Stimulated activated memory B cell treated with anti-CD40 and anti-IgM and Interleukin-4, amounts not matched to agents 10 μg/mL and 1 μg/mL and 100 μg/mL, for 72 hours (primary cell): ENCODE results near the gene DAB1.
"Not testable (repeated sequence)": the region's sequence is repeated elsewhere in the genome, so short reads cannot be mapped to it uniquely, and the experiment has no call there.

Experiments used
- ATAC-seq: fragments of 150-1000 bp; cut with Tn5 transposase; 2 replicates; pipeline ENCODE4 v1.10.0; 2021
- H3K27ac Mint-ChIP-seq: one replicate; pipeline ENCODE4 v1.8.0; 2022; ENCODE audit warnings: mild to moderate bottlenecking, mixed read lengths
- H3K27me3 Mint-ChIP-seq: one replicate; pipeline ENCODE4 v1.8.0; 2022; ENCODE audit warnings: mixed read lengths
- H3K36me3 Mint-ChIP-seq: one replicate; pipeline ENCODE4 v1.8.0; 2022; ENCODE audit warnings: mixed read lengths
- H3K4me1 Mint-ChIP-seq: one replicate; pipeline ENCODE4 v1.8.0; 2022; ENCODE audit warnings: mixed read lengths
- H3K4me3 Mint-ChIP-seq: one replicate; pipeline ENCODE4 v1.8.0; 2022; ENCODE audit warnings: mild to moderate bottlenecking, moderate library complexity, mixed read lengths
- H3K9me3 Mint-ChIP-seq: one replicate; pipeline ENCODE4 v1.8.0; 2022; ENCODE audit warnings: mixed read lengths

The DAB1 gene

DNA sequence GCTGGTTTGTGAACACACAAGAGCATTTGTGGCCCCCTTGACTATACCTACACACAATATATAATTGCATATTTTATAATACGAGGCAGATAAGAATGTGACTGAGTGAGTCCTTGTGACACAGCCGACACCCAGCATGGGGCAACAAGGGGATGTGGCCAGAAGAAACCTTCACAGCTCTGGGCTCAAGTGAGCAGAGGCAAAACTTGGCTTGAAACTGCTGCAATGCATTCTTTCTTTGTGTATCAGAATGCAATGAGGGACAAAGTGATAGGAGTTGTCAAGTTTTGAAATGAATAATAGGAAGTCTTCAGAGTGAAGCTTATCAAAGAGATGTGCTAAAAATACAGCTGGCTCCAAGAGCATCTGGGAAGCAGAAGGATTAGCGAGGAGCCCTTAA, 334.0 kb downstream of the DAB1 start:
- no peak for ATAC-seq

DNA sequence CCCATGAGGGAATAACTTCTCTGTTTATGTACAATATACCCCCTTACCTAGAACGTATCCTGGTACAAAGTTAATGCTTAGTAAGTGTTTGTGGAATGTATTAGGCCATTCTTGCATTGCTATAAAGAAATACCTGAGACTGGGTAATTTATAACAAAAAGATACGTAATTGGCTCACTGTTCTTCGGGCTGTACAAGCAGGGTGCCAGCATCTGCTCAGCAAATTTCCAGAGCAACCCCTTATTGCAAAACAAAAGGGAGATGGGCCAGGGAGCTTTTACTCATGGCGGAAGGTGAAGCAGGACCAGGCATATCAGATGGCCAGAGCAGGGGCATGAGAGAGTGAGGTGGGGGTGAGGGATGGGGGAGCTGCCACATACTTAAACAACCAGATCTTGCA, 334.6 kb downstream of the DAB1 start:
- peaks cover 8% of the 10 kb centered on the region for H3K27me3 Mint-ChIP-seq
- no peaks in the 10 kb centered on the region for H3K9me3 Mint-ChIP-seq
- H3K4me1 Mint-ChIP-seq = no peaks in the 10 kb centered on the region
- no peak overlapping the region for H3K27ac Mint-ChIP-seq
- H3K36me3 Mint-ChIP-seq = no peaks in the 10 kb centered on the region
- no peak for ATAC-seq
- H3K4me3 Mint-ChIP-seq = no peak overlapping the region

More for the DNA sequence above, 334.0 kb downstream of the DAB1 start:
- H3K27me3 Mint-ChIP-seq = peaks cover 8% of the 10 kb centered on the region
- H3K4me1 Mint-ChIP-seq = no peaks in the 10 kb centered on the region
- no peak overlapping the region for H3K27ac Mint-ChIP-seq
- H3K9me3 Mint-ChIP-seq = no peaks in the 10 kb centered on the region
- H3K36me3 Mint-ChIP-seq = no peaks in the 10 kb centered on the region
- no peak overlapping the region for H3K4me3 Mint-ChIP-seq

DNA sequence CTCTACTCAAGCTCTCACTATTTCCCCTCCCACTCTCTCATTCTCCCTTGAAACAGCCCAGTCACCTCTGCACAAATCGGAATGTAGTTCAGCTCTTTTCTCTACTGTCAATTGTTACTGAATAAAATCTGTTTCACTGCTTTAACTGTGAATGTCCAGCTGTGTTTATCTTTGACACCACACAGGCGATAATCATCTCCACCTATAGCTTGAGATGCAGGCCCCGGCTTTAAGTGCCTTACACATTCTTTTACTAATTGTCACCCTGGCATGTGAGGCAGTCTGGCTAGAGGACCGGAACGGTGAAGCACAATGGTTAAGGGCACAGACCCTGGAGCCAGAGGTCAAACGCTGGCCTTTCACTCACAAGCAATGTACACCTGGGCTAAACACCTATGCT, 335.2 kb downstream of the DAB1 start:
- Mint-ChIP-seq H3K9me3 (no peaks in the 10 kb centered on the region), H3K4me3 (no peak overlapping the region), H3K27me3 (peaks cover 8% of the 10 kb centered on the region), H3K27ac (no peak overlapping the region), H3K36me3 (no peaks in the 10 kb centered on the region), H3K4me1 (no peaks in the 10 kb centered on the region)
- ATAC-seq = no peak

DNA sequence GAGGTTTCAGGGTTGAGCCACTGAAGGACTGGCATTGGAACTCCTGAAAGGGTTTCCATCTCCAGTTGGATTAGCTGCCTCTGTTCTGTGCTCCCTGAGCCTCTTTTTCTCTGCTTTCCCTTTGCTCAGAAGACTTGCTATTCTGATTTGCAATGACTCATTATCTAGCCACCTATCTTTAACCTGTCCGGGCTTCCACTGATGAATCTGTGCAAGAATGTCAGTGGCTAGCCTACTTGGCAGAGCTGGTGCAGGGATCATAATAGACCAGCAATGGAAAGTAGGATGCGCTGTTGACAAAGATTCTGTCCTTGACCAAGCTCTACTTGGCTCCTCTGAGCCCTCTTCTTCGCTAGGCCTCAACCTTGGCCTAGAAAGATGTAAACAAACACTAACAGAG, 336.2 kb downstream of the DAB1 start:
- not testable (repeated sequence) for H3K4me1 Mint-ChIP-seq, H3K36me3 Mint-ChIP-seq, ATAC-seq, H3K4me3 Mint-ChIP-seq, H3K27ac Mint-ChIP-seq, H3K27me3 Mint-ChIP-seq, H3K9me3 Mint-ChIP-seq

DNA sequence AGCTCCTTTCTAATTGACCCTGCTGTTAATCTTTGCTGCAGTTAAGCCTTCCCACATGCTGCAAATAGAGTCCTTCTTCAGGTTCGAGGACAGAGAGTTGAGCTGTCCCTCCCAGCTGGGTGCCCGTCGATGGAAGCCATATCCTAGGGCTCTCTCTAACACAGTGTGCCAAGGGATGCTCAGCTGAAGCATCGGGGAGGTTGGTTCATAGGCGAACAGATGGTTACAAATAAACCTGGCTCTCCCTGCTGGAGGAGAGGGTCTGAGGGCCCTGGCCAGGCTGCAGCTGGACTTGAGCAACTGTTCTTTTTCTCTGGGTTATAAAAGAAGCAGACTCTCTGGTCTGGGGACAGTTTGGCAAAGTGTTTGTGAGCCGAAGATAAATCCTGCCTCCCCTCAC, 337.7 kb downstream of the DAB1 start:
- Mint-ChIP-seq H3K27me3 (peaks cover 8% of the 10 kb centered on the region), H3K4me3 (no peak overlapping the region), H3K27ac (no peak overlapping the region), H3K36me3 (no peaks in the 10 kb centered on the region), H3K9me3 (no peaks in the 10 kb centered on the region), H3K4me1 (no peaks in the 10 kb centered on the region)
- ATAC-seq = no peak

DNA sequence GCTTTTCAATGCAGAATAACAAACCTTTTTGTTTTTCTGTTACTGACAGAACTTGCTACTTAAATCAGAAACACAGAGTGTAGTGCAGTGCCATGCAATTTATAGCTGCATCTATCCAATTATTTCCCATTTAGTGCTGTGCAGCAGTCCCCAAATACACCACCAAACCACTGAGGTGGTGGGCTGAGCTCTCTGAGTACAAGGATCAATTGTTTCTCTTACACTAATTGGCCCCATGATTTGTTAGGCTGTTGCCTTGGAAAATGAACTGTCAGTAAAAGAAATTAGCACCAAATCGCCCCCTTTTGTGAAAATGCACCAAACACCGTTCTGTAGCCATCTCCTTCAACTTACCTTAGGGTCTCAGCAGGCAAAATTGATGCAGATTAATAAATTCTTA, 339.2 kb downstream of the DAB1 start:
- no peak for ATAC-seq
- no peaks in the 10 kb centered on the region for H3K9me3 Mint-ChIP-seq
- H3K4me1 Mint-ChIP-seq = no peaks in the 10 kb centered on the region
- no peak overlapping the region for H3K4me3 Mint-ChIP-seq
- H3K27me3 Mint-ChIP-seq = peaks cover 8% of the 10 kb centered on the region
- no peak overlapping the region for H3K27ac Mint-ChIP-seq
- H3K36me3 Mint-ChIP-seq = no peaks in the 10 kb centered on the region

DNA sequence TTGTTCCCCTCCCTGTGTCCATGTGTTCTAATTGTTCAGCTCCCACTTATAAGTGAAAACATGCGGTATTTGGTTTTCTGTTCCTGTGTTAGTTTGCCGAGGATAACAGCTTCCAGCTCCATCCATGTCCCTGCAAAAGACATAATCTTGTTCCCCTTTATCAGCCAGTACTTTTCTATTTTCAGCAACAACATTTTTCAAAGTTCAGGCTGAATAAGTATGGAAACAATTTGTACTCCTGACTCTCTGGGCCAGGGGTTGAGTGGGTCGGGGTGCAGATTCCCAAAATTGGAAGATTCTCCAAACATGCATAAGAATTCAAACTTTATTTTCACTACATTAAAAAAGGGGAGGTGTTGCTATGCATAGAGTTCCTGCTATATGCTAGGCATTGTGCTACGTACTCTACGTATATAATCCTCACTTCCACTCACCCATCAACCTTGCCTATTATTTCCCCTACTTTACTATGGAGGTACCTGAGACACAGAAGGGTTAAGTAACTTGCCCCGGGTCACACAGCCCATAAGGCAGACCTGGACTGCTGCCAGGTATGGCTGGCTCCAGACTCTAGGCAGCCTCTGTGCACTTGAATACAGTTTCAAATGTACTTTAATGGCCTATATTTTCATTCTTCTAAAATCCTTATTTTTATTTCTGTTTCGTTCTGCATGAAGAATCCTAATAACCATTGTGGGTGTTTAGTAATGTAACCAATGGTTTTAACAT, 341.0 kb downstream of the DAB1 start:
- H3K9me3 Mint-ChIP-seq = no peaks in the 10 kb centered on the region
- H3K27ac Mint-ChIP-seq = no peak overlapping the region
- H3K4me1 Mint-ChIP-seq = no peaks in the 10 kb centered on the region
- no peak for ATAC-seq
- peaks cover 8% of the 10 kb centered on the region for H3K27me3 Mint-ChIP-seq
- H3K36me3 Mint-ChIP-seq = no peaks in the 10 kb centered on the region
- H3K4me3 Mint-ChIP-seq = no peak overlapping the region

DNA sequence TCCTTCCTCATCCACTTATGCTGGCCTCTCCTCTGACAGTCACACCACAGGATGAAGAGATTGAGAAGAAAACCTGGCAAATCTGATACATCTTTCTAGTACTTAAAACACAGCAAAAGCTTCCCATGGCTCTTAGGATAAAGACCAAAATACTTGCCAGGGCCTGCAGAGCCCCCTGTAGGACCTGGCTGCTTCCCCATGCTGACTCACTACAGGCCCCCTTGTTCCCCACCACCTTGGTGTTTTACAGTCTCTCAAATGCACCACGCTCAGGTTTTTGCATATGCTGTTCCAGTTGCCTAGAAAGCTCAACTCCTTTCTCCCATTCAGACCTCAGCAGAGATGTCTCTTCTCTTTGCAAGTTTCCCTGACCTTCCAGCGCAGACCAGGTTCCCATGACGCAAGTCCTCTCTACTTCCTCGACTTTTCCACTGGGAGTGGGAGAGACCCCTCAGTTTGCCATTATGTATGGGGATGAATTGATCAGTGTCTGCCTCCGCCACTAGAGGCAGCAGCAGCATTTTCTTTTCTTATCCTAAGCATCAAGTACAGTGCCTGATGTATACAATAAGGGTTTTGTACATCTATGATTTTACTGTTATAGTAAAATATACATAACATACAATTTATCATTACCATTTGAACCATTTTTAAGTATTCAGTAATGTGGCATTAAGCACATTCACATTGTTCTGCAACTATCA, 344.3 kb downstream of the DAB1 start:
- Mint-ChIP-seq H3K36me3 (no peaks in the 10 kb centered on the region), H3K4me1 (no peaks in the 10 kb centered on the region), H3K27ac (no peak overlapping the region), H3K27me3 (no peaks in the 10 kb centered on the region), H3K4me3 (no peak overlapping the region), H3K9me3 (no peaks in the 10 kb centered on the region)
- ATAC-seq = no peak

DNA sequence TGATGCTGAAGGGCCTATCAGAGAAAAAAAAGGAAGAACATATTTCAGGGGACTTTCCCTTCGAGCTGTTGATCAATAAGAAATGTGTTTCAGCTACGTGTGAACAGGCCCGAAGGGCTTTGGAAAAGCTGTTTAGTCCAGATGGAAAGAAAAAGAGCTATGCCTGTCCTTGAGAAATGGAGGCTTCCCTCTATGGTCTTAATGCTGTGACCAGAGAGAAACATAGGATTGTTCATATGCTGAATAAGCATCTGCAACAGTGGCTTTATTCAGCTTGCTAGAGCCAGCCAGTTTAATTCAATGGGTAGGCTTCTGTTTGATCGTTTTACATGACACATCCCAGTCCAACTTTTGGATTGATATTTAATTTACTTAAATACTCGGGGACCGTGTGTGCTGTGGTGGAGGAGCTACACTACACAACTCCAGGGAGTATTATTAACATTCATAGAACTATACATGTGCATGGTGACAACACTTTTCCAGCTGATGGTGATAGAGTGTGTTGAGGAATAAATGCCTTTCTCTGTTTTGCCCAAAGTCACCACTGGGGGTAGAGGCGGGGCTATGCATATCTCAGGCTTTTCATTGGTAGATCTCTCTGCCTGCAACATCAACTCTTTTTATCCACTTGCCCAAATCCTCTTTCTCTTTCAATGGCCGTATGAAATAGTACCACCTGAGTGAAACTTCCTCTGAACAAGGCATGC, 351.3 kb downstream of the DAB1 start:
- H3K4me1 Mint-ChIP-seq = no peaks in the 10 kb centered on the region
- ATAC-seq = peak; percentile 21
- no peak overlapping the region for H3K4me3 Mint-ChIP-seq
- H3K36me3 Mint-ChIP-seq = no peaks in the 10 kb centered on the region
- H3K27me3 Mint-ChIP-seq = no peaks in the 10 kb centered on the region
- H3K27ac Mint-ChIP-seq = no peak overlapping the region
- no peaks in the 10 kb centered on the region for H3K9me3 Mint-ChIP-seq

DNA sequence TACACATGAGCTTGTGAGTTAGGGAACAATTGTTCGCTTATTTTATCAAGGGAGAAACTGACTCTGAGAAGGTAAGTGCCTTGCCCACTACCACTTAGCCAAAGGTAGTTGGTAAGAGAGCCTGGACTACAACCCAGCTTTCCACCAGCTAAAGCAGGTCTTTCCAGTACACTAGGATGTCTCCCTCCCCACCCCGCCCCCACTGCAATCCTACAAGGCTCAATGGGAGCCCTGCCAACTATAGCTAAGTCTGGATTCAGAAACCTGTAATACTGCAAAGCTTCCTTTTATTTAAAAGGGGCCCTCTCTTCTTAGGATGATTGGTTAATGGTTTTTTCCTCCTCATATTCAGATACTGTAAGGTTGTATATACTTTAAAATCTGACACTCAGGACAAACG, 356.0 kb downstream of the DAB1 start:
- no peaks in the 10 kb centered on the region for H3K27me3 Mint-ChIP-seq
- no peak overlapping the region for H3K27ac Mint-ChIP-seq
- H3K4me1 Mint-ChIP-seq = no peaks in the 10 kb centered on the region

DNA sequence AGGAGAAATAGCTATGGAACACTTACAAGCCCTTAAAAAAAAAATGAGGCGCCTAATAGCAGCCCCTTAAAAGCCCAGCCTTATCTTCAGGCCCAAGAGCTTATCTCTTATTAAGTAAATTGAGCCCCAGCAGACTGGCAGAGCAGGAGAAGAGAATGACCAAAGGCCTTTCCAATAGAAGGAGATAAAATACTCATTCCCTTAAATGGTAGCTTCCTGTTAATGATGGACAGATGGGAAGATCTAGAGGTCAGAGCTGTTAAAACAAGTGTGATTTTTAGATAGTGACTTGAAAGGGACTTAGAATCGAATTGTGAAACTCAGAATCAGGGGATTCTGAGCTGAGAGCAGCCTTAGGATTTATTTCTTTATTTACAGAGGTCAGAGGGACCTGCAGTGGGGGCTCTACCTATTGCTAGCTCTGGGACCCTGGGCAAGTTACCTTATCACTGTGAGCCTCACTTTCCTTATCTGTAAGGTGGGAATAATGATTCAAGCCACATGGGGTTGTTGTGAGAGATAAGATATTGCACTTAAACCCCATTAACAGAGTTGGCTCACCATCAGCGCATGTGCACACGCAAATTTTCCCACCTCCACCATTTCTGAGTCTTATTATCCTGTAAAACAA, 356.8 kb downstream of the DAB1 start:
- H3K27ac Mint-ChIP-seq = no peak overlapping the region
- H3K36me3 Mint-ChIP-seq = no peaks in the 10 kb centered on the region
- H3K27me3 Mint-ChIP-seq = no peaks in the 10 kb centered on the region
- no peak overlapping the region for H3K4me3 Mint-ChIP-seq
- no peaks in the 10 kb centered on the region for H3K9me3 Mint-ChIP-seq
- no peaks in the 10 kb centered on the region for H3K4me1 Mint-ChIP-seq
- ATAC-seq = no peak

More for the DNA sequence above, 356.0 kb downstream of the DAB1 start:
- no peaks in the 10 kb centered on the region for H3K36me3 Mint-ChIP-seq
- H3K4me3 Mint-ChIP-seq = no peak overlapping the region
- no peaks in the 10 kb centered on the region for H3K9me3 Mint-ChIP-seq
- no peak for ATAC-seq

DNA sequence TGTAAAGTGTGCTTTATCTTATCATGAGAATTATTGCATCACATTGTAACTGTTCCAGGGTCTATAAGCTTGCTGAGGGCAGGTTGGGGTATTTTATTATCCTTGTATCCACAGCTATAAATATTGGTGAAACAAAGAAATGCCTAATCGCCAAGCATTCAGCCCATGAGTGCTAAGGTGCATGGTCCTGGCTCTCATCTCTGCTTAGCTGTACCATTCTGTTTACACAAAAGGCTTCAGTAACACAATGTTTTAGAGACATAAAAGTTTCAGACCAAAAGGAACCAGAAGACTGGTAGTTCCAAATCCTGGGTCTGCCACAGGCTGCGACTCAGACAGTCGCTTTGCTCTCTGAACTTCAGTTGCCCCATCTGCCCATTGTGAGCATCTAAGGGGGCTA, 358.4 kb downstream of the DAB1 start:
- no peaks in the 10 kb centered on the region for H3K9me3 Mint-ChIP-seq
- H3K36me3 Mint-ChIP-seq = no peaks in the 10 kb centered on the region
- ATAC-seq = no peak
- no peak overlapping the region for H3K27ac Mint-ChIP-seq
- no peak overlapping the region for H3K4me3 Mint-ChIP-seq
- no peaks in the 10 kb centered on the region for H3K4me1 Mint-ChIP-seq
- H3K27me3 Mint-ChIP-seq = no peaks in the 10 kb centered on the region

DNA sequence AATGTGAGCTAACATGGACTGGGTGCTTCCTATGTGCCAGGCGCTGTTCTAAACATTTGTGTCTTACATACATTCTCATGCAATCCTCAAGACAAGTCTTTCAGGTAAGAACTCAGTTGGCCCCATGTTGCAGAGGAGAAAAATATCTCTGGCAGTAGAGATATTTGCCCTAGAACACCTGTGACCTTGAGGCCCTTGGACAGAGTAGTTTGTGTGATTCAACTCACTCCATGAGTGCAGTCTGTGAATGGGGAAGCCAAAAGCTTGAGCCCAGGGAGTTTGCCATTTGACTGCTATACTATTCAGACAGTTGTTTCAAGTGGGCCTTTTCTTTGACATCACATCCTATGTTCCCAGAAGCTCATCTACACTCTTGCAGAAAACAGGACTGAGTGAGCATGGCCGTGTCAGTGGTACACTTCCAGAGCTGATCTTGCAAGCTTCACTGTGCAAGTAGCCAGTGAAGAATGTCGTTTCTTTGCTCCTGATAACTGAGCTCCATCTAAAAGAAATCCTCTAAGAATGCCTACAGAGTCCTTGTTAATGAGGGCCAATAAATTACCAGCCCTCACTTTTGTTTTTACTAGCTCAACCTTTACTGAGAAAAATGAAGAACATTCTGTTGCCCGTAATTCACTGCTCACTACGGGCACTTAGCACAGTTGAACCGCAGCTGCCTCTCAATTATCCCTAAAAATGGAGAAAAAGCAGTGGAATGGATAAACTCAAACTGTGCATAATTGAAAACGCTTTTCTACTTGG, 359.3 kb downstream of the DAB1 start:
- H3K27me3 Mint-ChIP-seq = no peaks in the 10 kb centered on the region
- ATAC-seq = no peak
- H3K9me3 Mint-ChIP-seq = no peaks in the 10 kb centered on the region
- H3K4me1 Mint-ChIP-seq = no peaks in the 10 kb centered on the region
- H3K27ac Mint-ChIP-seq = no peak overlapping the region
- H3K36me3 Mint-ChIP-seq = no peaks in the 10 kb centered on the region
- no peak overlapping the region for H3K4me3 Mint-ChIP-seq

DNA sequence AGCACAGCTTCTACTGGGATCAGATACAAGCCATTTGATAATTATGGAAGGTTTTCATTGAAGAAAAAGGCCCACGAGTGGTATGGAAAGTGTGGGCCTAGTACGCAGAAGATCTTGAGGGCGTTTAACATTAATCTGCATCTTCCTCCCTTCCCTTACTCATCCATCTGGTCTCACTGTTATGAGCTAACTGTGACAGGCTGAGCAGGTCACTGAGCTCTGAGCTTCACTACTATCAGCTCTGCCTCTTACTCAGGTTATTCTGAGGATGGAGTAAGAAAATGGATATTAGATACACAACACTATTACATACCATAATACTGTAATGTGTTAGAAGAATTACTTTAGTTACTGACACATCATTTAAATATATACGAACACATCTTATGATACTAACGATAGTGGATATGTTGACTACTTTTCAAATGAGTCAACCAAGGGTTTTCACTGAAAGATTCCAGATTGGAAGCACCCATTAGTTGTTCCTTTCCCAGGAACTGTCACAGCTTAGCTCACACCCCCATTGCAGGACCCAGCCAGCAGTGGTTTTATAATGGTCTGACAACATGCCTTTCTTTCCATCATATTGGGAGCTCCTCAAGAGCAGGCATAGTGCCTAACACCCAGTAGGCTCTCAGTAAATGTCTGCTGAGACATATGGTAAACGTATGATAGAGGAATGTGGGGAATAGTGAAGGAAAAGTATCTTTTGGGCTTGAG, 360.3 kb downstream of the DAB1 start:
- no peaks in the 10 kb centered on the region for H3K4me1 Mint-ChIP-seq

More for the DNA sequence above, 360.3 kb downstream of the DAB1 start:
- no peaks in the 10 kb centered on the region for H3K36me3 Mint-ChIP-seq
- H3K27ac Mint-ChIP-seq = no peak overlapping the region
- H3K9me3 Mint-ChIP-seq = no peaks in the 10 kb centered on the region
- H3K4me3 Mint-ChIP-seq = no peak overlapping the region
- ATAC-seq = no peak
- no peaks in the 10 kb centered on the region for H3K27me3 Mint-ChIP-seq
